Neutrophil (primary cell): ENCODE results near the gene CCR5AS.

Experiments used
- H3K27ac ChIP-seq: fragments of 200-600 bp; sonication (generic); 2 replicates; pipeline ENCODE4 v1.5.1; 2016; ENCODE audit warnings: mild to moderate bottlenecking, moderate library complexity
- H3K27me3 ChIP-seq: fragments of 200-600 bp; sonication (generic); 2 replicates; pipeline ENCODE4 v1.6.0; 2016; ENCODE audit warnings: mild to moderate bottlenecking
- H3K36me3 ChIP-seq: fragments of 200-600 bp; sonication (generic); 2 replicates; pipeline ENCODE4 v1.5.1; 2017
- H3K4me1 ChIP-seq, 2 experiments: fragments of 200-600 bp in 1 of 2; sonication (generic) in 1 of 2; 1 replicate in 1 of 2; 2 replicates in 1 of 2; pipeline versions ENCODE4 v1.5.1 to v1.6.1; 2013 to 2016; ENCODE audit warnings: low read depth in 1 of 2, low read length in 1 of 2, mild to moderate bottlenecking in 1 of 2, moderate library complexity in 1 of 2; ENCODE audit not compliant: control insufficient read depth in 1 of 2, insufficient read depth in 1 of 2
- H3K4me3 ChIP-seq, 2 experiments: fragments of 200-600 bp in 1 of 2; sonication (generic) in 1 of 2; 1 replicate in 1 of 2; 2 replicates in 1 of 2; pipeline ENCODE4 v1.5.1; 2013 to 2016; ENCODE audit warnings: low read depth in 1 of 2, low read length in 1 of 2, mild to moderate bottlenecking in 1 of 2, moderate library complexity in 1 of 2
- H3K9me3 ChIP-seq: fragments of 200-600 bp; sonication (generic); 2 replicates; pipeline ENCODE4 v1.5.1; 2016
- CTCF ChIP-seq: fragments of 200-600 bp; sonication (generic); IDR thresholded peaks from 2 replicates; pipeline ENCODE4 v1.5.1; 2016; ENCODE audit warnings: antibody characterized with exemption

The CCR5AS gene

GRCh38 chr3:46370839-46371518 lies 35.9 kb downstream of the CCR5AS start, which contains the start of gene CCR5:
Gene CCR5, plus strand, starts transcription at chr3:46370946. Its CDS starts 1,957 bp downstream, at chr3:46372903.
- Histone ChIP-seq H3K4me3 (no peak within 1 kb of the TSS), H3K36me3 (no peaks in the 10 kb centered on the region), H3K27me3 (peaks cover 5% of the 10 kb centered on the region), H3K9me3 (no peaks in the 10 kb centered on the region), H3K4me1 (peaks cover 0 to 5% of the 10 kb centered on the region in 2 experiments), H3K27ac (no peak within 1 kb of the TSS)
- TF ChIP-seq CTCF, result no peak

DNA sequence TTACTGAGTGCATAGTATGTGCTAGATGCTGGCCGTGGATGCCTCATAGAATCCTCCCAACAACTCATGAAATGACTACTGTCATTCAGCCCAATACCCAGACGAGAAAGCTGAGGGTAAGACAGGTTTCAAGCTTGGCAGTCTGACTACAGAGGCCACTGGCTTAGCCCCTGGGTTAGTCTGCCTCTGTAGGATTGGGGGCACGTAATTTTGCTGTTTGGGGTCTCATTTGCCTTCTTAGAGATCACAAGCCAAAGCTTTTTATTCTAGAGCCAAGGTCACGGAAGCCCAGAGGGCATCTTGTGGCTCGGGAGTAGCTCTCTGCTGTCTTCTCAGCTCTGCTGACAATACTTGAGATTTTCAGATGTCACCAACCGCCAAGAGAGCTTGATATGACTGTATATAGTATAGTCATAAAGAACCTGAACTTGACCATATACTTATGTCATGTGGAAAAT lies 37.2 kb downstream of the CCR5AS start:
- Histone ChIP-seq H3K9me3 (no peaks in the 10 kb centered on the region), H3K36me3 (no peaks in the 10 kb centered on the region), H3K27ac (no peak overlapping the region), H3K27me3 (peaks cover 3% of the 10 kb centered on the region), H3K4me1 (peaks cover 0 to 13% of the 10 kb centered on the region in 2 experiments), H3K4me3 (no peak overlapping the region)
- no peak for TF ChIP-seq CTCF

GRCh38 chr3:46369151-46369550 lies 37.7 kb downstream of the CCR5AS start:
- no peaks in the 10 kb centered on the region for H3K27me3 ChIP-seq
- H3K36me3 ChIP-seq, result no peaks in the 10 kb centered on the region
- TF ChIP-seq CTCF, result no peak
- no peaks in the 10 kb centered on the region for H3K9me3 ChIP-seq
- H3K4me1 ChIP-seq, result peaks cover 0 to 13% of the 10 kb centered on the region in 2 experiments
- H3K4me3 ChIP-seq, result no peak overlapping the region
- H3K27ac ChIP-seq, result no peak overlapping the region

GRCh38 chr3:46368569-46368968 lies 38.3 kb downstream of the CCR5AS start:
- TF ChIP-seq CTCF, result no peak
- Histone ChIP-seq H3K4me1 (peaks cover 0 to 13% of the 10 kb centered on the region in 2 experiments), H3K36me3 (no peaks in the 10 kb centered on the region), H3K4me3 (no peak overlapping the region), H3K9me3 (no peaks in the 10 kb centered on the region), H3K27me3 (no peaks in the 10 kb centered on the region), H3K27ac (peak overlapping the region; percentile 31)

GRCh38 chr3:46367811-46368210 lies 39.1 kb downstream of the CCR5AS start:
- Histone ChIP-seq H3K27me3 (no peaks in the 10 kb centered on the region), H3K27ac (no peak overlapping the region)

More at GRCh38 chr3:46367811-46368210, 39.1 kb downstream of the CCR5AS start:
- Histone ChIP-seq H3K4me1 (peaks cover 0 to 13% of the 10 kb centered on the region in 2 experiments), H3K4me3 (no peak overlapping the region), H3K9me3 (no peaks in the 10 kb centered on the region), H3K36me3 (no peaks in the 10 kb centered on the region)
- TF ChIP-seq CTCF, result no peak
